HG03439 (cell line): ENCODE results near the gene PNPLA7.
"Not testable (repeated sequence)": the region's sequence is repeated elsewhere in the genome, so short reads cannot be mapped to it uniquely, and the experiment has no call there.

ENCODE experiments used
- ATAC-seq: cut with Tn5 transposase; IDR thresholded peaks from one replicate; pipeline ENCODE4 v1.9.1; 2021; ENCODE audit warnings: mild to moderate bottlenecking, moderate library complexity; ENCODE audit not compliant: unreplicated experiment

The PNPLA7 gene

DNA sequence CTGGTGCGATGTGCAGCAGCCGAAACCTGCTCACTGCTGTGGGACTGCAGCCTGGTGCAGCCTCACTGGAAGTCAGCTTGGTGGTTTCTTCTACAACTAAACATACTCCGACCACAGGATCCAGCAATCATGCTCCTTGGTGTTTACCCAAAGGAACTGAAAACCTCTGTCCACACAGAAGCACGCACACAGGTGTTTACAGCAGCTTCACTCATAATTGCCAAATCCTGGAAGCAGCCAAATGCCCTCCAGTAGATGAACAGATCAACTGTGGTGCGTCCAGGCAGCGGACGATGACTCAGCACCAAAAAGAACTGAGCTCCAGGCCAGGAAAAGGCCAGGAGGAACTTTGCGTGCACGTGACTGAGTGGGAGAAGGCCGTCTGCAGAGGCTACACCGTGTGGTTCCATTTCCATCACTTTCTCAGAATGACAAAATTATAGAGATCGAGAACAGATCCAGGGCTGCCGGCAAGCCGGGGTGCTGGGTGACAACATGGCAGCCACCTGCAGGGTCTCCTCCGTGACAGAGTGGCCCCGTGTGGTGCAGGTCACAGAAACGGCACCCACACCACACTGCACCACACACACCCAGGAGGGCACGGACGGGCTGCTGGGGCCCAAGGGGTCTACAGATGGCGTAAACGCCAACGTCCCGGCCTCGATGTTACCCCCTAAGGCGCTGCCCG lies 68.0 kb downstream of the PNPLA7 start:
- no peak for ATAC-seq

DNA sequence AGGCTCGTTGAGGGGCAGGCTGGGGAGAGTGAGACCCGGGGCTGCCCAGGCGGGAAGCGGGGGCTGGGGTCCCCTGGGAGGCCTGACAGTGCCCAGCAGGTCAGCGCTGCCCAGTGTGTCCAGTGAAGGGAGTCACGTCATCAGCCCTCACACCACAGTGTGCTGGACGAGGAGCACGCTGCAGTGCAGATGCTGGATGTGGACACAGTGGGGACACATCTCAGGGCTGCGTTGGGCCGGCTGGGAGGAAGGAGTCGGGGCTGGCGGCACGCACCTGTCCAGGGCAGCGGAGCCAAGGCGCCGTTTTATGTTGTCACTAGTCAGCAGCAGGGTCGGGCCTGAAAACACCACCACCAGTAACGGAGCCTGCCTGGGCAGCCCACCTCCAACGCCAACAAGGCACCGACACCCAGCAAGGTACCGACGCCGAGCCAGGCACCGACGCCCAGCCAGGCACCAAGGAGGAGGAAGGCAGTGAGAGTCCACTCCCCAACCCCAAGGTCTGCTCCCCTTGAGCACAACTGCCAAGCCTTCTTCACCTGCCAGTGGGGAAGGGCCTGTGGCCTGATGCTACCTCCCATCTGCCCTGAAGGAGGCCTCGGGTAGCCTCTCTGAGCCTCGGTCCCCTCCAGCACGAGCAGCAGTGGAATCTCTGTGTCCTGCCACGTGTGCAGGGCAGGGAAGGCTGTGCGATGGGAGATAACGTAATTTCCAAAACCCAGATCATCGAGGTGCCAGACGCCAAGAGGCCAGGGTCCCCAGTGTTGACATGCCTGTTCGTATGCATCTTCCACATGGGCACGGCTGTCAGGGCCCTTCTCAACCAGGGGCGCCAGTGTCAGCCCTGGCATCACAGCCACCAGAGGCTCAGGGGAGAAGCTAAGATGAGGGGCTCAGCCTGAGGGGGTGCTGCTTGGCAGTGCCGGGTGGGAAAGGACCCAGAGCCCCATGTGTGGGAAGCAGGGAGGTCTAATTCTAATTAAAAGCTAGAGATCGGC lies 69.2 kb downstream of the PNPLA7 start:
- no peak for ATAC-seq

DNA sequence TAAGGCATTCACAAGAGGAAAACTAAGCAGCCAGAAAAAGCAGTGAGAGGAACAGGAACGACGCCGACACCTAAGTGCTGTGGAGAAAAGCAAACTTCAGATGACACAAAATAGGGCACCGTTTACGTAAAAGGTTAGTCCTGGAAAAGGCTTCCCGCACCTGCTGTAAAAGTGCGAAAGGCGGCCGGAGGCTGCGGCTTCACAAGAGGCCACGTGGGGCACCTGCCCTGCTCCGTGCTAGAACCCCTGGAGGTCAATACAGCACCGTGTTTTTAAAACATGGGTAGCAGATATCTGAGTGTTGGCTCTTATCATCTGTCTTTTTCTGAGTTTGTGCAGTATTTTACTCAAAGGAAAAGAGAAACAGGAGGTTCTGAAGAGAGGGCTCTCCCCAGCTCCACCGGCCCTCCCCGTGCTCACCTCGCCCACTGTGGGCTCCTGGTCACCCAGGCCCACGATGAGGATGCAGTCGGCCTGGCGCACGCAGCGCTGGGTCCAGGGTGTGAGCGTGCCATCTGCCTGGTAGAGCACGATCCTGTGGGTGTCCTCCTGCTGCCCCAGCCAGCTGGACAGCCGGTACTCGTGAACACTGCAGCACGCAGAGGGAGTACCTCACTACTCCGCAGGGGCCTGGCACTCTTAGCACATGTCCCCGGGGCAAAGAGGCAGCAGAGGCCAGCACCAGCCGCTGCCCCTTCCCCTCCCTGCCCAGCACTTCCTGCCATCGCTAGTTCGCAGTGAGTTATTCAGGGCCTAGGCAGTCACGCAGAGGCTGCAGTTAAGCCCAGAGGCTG lies 70.1 kb downstream of the PNPLA7 start:
- ATAC-seq, result no peak

DNA sequence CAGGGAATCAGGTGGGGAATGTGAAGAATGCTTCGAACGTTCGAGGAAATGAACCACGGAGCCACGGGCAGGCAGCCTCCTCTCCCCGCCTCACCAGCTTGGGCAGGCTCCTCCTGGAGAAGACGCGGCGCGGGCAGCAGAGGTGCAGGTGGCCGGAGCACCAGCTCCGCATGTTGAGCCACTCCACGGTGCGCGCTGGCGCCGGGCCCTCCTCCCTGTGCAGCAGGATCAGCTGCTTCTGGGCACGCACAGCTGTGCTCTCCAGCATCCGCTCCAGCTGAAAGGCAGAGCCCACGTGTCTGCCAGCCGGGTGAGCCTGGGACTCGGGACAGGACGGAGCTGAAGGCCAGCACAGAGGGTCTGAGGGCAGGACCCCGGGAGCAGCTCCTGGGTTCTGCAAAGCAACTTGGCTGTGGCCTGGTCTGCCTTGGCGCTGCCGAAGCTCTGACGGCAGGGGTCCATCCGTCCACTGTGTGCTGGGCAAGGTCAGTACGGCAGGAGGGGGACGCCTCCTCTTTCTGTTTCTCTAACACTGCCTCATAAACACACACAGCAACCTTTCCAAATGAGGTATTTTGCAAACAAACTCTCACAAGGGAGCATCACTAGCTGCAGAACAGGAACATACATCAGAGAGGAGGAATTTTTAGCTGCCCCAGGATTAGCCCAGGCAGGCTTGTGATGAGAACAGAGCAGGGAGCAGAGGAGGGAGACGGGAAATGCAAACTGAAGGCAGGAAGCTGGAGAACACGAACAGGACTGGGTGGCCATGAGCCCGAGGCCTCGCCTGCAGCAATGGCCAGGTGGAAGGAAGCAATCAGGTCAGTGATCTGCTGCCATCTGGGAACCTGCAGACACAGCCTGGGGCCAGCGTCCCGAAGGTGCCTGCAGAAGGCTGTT lies 71.0 kb downstream of the PNPLA7 start:
- no peak for ATAC-seq

DNA sequence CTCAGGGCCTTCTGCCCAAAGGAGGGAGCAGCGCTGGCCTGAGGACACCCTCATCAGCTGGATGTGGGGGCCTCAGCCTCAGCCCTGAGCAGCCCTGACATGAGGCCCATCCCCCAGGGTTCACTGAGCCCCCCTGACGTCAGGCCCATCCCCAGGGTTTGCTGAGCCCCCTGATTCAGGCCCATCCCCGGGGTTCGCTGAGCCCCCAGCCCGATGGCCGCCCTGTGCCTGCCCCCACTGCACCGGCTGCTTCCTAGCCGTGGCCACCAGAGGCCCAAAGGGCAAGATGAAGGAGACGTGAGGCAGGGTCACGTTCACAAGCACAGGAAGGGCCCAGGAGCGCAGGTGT lies 71.6 kb downstream of the PNPLA7 start:
- no peak for ATAC-seq

DNA sequence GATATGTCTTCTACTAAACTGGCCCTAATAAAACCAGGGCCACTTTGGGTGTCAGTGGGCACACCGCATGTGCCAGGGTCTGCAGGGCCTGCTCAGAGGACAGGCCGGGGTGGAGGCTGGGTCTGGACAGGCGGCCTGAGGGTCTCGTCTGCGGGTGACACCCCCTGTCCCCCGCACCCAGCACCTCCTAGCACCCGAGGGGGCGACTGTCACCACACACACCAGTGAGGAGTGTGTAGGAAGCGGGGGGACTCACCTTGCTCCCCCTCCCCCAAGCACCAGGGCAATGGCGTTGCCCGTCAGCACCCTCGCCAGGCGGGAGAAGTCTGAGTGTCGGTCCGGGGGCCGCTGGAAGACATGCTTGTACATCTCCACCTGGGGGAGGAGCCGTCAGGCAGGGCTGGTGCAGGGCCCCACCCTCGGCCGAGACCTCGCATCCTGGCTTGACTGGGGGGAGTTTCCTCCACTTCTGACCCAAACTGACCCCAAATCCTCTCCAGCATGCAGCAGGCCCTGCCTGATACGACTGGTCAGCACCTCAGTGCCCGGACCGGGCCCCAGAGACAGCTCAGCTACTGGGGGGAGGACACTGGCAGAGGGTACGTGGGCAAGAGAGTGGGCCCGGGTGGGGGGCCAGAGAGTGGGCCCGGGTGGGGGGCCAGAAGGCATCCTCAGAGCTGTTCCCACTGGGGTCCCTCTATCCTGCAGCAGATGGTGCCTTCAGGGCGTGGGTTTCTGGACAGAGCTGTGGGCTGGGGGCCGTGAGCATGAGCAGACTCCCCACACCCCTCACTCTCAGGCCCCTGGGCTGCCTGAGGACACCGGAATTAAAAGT lies 72.2 kb downstream of the PNPLA7 start:
- ATAC-seq, result no peak

DNA sequence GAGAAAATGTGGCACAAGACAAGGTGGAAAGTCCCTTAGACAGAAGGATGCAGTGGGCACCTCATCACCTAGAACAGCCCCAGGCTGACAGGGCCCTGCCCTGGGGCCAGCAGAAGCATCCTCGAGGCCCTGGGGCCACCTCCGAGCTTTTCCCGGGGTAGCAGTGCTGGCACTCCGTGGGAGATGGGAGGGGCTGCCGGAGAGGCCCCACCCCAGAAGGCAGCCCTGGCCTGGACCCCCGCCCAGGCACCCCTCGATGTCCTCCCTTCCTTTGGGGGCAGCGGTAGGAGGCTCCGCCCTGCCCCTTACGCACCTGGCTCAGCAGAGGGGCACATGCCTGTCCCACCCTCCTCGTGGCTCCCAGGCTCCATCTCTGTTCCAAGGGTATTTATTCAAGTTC lies 73.3 kb downstream of the PNPLA7 start:
- no peak for ATAC-seq

DNA sequence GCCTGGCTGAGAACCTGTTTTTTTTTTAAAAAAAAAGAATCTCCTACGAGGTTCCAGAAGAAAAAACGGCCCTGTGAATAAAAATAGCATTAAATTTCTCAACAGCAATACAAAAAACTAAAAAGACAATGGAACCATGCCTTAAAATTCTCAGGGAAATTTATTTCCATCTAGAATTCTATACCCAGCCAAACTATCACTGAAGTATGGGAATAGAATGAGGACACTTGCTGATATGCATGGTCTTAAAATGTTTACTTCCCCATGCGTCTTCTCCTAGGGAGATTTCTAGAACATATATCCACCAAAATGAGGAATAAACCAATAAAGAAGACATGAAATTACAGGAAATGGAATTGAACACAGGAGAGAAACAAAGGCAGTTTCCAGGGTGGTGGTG lies 74.5 kb downstream of the PNPLA7 start:
- no peak for ATAC-seq

DNA sequence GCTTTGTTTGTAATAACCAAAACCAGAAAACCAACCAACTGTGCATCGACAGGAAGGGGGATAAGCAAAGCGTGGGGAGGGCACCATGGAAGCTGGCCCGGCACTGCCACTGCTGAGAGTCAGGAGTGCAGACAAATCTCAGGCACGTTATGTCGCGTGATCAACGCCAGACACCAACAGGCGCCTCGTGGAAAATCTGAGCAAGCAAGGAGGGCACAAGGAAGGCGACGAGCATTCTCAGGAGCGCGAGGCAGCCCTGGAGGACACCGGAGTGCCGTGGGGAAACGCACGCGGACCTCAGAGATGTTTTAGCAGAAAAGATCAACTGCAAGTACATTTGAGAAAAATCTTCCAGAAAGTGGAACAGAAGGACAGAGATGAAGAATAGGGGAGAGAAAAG lies 75.9 kb downstream of the PNPLA7 start:
- ATAC-seq, result no peak

DNA sequence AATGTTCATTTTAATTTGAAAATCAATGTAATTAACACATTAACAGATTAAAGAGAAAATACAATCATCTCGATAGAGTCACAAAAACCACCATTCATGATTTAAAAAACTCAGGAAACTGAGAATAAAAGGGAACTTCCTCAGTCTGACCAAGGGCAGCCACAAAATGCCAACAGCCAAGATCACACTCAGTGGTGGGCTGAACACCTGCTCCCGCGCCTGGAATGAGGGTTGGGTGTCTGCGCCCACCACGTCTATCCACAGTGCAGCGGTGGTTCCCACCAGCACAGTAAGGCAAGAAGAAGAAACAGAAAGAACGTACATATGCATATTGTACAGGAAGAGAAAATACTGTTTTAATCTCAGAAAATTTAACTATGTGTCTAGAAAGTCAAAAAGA lies 79.4 kb downstream of the PNPLA7 start:
- no peak for ATAC-seq

DNA sequence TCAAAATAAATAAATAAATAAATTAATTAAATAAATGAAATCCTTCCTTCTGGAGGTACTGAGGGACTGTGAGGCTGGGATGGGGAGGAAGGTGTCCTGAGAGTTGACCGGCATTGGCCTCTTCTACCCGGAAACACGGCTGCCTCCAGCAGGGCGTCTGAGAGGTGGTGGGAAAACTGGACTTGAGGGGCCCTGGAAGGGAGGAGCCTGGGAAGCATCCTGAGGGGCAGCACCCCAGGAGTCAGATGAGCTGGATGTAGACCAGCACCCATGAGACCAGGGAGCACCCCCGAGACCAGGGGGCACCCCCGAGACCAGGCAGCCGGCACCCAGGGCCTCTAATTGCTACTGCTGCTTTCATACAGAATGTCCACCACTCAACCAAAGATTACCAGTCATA lies 82.3 kb downstream of the PNPLA7 start:
- no peak for ATAC-seq

DNA sequence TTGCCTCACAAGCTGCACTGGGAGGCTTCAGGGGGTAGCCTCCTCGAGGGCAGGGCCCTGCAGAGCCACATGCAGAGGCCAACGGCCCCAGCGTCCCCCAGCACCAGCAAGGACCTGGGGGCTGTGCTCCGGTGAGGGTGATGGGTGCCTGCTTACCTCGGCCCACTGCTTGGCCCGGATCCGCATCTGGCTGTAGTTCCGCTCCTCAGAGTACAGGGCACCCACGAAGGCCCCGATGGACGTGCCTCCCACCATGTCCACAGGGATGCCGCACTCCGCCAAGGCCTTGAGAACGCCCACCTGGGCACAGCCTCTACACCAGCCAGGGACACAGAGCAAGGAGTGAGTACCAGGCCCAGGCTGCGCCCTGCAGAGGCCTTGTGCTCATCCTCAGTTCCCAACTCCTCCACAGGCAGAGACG lies 83.0 kb downstream of the PNPLA7 start:
- no peak for ATAC-seq

DNA sequence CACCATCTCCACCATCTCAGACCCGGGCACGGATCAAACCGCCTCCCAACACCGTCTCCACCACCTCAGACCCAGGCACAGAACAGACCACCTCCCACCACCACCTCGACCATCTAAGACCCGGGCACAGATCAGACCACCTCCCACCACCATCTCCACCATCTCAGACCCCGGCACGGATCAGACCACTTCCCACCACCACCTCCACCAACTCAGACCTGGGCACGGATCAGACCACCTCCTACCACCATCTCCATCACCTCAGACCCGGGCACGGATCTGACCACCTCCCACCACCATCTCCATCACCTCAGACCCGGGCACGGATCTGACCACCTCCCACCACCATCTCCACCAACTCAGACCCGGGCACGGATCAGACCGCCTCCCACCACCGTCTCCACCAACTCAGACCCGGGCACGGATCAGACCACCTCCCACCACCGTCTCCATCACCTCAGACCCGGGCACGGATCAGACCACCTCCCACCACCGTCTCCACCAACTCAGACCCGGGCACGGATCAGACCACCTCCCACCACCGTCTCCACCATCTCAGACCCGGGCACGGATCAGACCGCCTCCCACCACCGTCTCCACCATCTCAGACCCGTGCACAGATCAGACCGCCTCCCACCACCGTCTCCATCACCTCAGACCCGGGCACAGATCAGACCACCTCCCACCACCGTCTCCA lies 83.7 kb downstream of the PNPLA7 start:
- not testable (repeated sequence) for ATAC-seq

DNA sequence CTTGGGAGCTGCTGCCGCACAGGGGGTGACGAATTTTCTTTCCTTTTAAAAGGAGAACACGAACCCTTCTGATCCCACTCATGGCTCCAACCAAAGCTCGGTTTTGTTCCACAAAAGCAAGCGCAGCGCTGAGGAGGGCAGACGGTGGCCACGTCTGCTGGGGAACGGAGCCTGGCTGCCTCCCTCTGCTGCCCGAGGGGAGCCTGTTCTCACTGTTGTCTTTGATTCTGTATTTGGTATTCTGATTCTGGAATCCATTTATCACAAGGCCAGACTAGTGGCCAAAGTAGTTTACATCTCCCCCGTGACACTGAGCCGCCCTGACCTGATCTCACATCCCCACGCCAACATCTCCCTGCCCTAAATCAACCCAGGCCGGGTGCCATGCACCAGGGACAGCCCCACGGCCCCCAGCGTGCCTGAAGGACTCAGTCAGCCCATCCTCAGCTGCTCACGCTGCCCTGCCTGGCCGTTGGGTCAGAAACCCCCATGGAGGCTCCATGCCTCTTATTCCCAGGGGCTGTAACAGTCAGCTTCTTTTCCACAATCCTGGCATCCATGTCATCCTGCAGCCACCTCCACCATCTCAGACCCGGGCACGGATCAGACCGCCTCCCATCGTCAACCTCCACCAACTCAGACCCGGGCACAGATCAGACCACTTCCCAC lies 84.3 kb downstream of the PNPLA7 start:
- no peak for ATAC-seq

DNA sequence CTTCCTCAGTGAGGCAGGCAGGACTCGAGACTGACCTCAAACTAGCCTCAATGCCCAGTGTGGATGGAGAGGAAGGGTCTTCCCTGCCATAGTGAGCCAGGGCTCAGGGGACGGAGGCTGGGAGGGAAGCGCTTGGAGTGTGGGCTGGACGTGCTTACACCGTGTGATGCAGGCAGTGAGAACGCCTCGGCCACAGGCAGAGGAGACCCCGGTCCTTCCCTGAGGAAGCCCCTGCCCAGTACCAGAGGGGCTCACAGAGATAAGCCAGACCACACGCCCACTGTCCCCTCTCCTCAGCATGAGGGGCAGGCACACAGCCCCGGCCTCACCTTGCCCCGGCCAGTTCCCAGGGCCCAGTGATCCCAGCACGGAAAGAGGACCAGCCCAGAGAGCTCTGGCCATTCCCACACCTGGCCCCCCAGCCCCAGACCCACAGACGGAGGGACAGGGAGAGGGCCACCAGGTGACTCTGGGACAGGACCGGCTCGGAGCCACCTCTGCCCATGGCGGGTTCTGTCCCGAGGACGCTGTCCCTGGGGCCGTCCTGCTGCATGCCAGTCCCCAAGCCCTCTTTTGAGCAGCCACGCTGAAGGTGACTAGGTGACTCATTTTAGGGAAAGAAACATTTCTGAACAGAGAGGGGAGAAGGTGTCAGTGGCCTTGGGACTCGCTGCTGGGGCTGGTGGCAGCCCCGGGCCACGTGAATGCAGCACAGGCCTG lies 85.0 kb downstream of the PNPLA7 start:
- no peak for ATAC-seq

DNA sequence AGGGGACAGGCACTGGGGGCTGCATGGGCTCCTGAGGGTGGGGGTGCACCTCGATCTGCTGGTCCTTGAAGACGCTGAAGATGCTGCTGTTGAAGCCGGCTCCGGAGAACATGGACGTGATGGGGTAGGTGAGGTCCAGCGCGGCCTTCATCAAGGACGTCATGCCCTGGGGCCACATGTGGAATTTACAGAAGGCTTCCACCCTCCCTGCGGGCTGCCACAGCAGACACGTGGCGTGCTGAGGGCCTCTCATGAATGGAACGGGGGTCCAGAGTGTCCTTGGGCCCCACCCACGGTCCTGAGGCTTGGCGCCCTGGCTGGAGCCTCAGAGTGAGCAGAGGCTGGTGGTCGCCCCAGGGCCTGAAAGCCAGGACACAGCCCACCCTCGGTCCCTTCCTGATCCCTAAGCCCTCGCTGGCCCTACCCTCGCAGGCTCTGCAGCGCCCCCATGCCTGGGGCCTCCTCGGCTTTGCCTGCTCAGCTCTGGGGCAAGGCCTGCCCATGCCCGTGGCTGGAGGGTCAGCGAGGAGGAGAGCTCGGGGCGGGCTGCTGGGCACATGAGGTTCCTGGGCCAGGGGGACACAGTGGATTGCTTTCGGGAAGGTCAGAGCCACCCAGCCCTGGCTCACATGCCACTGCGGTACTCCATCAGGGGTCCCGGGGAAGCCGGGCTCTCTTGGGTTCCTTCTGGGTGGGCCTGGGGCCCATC lies 85.8 kb downstream of the PNPLA7 start:
- ATAC-seq, result no peak

DNA sequence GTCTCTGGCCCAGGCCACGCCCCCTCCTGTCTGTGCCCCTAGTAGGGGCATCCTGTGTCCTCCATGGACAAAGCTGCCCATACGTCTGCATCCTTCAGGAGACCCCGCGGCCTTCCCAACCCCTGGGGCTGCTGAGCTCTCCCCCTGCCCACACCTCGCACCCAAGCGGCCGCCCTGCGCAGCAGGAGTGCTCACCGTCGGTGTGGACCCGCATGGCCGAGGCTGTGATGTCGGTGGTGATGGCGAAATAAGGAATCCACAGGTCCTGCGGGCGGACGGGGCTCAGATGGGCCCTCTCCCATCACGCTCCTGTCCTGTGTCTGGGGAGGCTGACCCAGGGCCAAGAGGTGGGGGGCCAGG lies 86.3 kb downstream of the PNPLA7 start:
- no peak for ATAC-seq
